RWPE1 (cell line): ENCODE data around the gene GALNT9.

ENCODE experiments used
- CTCF ChIA-PET: fragments of 350-600 bp; sonication (Branson Sonifier 250); formaldehyde crosslinking; extraction: SDS; loops from one replicate; lab custom pipeline; 2021; lab: Yijun Ruan, JAX
- POLR2A ChIA-PET: fragments of 400-600 bp; formaldehyde crosslinking; extraction: SDS; loops from one replicate; lab custom pipeline; 2020; ENCODE audit warnings: antibody characterized with exemption; ENCODE audit not compliant: low non-redundant PET; lab: Yijun Ruan, JAX
- DNase-seq: peaks from one replicate; pipeline ENCODE4 v3.0.0; 2012; ENCODE audit warnings: low spot score
- H3K27ac ChIP-seq: fragments of 450-650 bp; 2 replicates; pipeline ENCODE4 v1.5.1; 2017
- TF ChIP-seq, protein P1 (sequence below): fragments of 450-650 bp; conservative IDR thresholded peaks from 2 replicates; pipeline ENCODE4 v1.5.1; 2017; ENCODE audit warnings: low read depth, mild to moderate bottlenecking

GALNT9 gene

DNA sequence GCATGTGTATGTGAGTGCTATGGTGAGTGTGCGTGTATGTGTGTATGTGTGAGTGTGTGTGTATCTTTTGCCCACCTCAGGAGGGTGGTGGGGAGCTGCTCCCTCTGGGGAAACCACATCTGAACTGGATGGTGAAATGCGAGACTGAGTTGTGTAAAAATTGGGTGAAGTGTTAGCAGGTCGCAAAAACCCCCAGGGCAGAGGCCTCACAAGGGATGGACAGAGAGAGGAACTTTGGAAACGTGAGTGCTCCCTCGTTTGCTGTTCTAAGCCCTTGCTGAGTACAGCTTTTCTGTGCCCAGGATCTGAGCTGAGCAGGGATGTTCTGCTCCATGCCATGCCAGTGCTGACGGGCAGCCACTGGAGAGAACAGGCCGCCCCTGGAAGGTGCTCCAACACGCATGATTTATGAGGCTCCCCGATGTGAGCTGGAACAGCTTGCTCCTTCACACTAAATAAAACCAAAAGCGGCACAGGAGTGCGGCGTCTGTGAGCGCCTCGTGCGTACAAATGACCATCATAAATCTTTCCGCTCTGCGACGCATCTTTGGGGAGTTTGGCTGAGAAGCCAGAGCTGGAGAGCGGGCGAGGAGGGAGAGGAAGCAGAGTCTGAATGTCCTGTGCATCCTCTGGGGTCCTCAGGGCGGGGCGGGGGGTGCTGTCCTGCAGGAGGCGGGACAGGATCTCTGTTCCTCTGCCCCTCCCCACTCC, 14.1 kb upstream of the GALNT9 start:
- H3K27ac ChIP-seq, result no peak overlapping the region
- TF ChIP-seq, protein P1, sequence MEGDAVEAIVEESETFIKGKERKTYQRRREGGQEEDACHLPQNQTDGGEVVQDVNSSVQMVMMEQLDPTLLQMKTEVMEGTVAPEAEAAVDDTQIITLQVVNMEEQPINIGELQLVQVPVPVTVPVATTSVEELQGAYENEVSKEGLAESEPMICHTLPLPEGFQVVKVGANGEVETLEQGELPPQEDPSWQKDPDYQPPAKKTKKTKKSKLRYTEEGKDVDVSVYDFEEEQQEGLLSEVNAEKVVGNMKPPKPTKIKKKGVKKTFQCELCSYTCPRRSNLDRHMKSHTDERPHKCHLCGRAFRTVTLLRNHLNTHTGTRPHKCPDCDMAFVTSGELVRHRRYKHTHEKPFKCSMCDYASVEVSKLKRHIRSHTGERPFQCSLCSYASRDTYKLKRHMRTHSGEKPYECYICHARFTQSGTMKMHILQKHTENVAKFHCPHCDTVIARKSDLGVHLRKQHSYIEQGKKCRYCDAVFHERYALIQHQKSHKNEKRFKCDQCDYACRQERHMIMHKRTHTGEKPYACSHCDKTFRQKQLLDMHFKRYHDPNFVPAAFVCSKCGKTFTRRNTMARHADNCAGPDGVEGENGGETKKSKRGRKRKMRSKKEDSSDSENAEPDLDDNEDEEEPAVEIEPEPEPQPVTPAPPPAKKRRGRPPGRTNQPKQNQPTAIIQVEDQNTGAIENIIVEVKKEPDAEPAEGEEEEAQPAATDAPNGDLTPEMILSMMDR, result no peak
- POLR2A ChIA-PET, result no interaction called here
- CTCF ChIA-PET, result no interaction called here
- DNase-seq, result no peak

DNA sequence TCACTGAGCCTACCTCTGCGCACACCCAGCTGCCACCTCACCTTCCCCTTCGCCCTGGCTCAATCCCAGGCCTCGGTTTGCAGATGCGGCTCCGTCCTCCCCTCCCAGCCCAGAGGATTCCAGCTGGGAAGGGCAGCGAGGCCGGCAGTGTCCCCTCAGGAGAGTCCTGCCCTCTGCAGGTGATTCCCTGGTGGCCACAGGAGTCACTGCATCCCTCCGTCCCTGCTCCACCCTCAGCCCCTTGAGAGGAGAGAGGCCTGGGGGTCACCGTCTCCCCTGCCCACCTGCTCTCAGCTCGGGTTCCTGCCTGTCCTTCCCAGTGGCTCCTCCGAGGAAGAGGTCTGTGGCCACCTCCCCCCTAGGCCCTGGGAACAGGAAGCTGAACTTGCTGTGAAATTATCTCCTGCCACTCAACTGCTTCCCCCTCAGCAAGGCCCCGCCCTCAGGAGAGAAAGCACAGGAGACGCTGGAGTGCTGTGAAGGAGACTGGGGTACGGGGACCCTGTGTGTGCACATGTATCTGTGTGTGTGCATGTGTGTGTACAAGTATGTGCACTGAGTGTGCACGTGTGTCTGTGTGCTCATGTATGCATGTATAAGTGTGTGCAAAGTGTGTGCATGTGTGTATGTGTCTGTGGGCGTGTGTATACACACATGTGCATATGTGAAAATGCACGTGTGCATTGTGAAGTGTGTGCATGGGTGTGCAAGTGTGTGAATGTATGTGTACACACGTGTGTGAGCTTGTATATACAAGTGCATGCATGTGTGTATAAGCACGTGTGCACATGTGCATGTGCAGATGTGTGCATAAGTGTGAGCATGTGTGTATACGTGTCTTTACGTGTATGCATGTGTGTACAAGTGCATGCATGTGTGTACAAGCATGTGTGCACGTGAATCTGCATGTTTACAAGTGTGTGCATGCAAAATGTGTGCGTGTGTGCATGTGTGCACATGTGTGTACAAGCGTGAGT, 13.2 kb upstream of the GALNT9 start:
- H3K27ac ChIP-seq, result no peak overlapping the region
- POLR2A ChIA-PET, result no interaction called here
- CTCF ChIA-PET, result interaction anchor here (0.5 to 1.1 kb wide), 4 partner anchors 15 to 1444 kb away, joined by 3 to 4 read pairs (median 3); no protein-coding TSS in a partner anchor
- peak; percentile 11 for DNase-seq
- TF ChIP-seq, protein P1, result 0 out of 2 replicates have a peak, but pooled peaks have one; percentile 13

DNA sequence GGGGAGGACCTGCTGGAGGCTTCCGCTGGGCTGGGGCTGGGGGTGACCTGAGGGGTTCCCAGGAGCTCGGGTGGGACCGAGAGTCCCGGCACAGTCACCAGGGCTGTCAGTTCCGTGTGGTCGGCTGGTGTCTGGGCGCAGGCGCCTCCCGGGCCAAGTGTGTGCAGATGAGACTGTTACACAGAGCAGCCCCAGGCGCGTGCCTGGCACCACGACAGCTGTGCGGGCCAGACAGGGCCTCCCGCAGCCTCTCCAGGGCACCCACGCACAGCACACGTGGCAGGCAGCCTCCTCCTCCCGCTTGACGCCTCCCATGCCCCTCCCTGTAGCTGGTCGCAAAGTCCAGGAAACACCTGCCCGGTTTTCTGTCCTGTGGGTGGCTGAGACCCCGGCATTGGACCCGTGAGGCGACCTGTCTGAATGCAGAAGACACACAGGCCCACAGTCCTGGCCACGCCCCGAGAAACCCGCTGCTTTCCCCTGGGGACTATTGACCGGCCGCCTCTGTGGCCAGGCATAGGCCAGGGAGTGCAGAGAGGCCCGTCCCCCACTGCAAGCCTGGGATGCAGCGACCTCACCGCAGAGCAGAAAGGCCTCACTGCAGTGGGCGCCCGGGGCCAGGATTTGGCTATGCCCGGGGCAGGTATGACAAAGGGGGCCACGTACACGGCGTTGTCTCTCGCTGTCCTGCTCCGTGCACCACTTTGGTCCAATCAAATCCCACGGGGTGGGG, 12.1 kb upstream of the GALNT9 start:
- no peak overlapping the region for H3K27ac ChIP-seq
- CTCF ChIA-PET, result interaction anchor here (0.5 to 1.1 kb wide), 2 partner anchors 14 to 72 kb away, joined by 3 to 4 read pairs; no protein-coding TSS in a partner anchor
- TF ChIP-seq, protein P1, result no peak
- DNase-seq, result no peak
- POLR2A ChIA-PET, result no interaction called here

DNA sequence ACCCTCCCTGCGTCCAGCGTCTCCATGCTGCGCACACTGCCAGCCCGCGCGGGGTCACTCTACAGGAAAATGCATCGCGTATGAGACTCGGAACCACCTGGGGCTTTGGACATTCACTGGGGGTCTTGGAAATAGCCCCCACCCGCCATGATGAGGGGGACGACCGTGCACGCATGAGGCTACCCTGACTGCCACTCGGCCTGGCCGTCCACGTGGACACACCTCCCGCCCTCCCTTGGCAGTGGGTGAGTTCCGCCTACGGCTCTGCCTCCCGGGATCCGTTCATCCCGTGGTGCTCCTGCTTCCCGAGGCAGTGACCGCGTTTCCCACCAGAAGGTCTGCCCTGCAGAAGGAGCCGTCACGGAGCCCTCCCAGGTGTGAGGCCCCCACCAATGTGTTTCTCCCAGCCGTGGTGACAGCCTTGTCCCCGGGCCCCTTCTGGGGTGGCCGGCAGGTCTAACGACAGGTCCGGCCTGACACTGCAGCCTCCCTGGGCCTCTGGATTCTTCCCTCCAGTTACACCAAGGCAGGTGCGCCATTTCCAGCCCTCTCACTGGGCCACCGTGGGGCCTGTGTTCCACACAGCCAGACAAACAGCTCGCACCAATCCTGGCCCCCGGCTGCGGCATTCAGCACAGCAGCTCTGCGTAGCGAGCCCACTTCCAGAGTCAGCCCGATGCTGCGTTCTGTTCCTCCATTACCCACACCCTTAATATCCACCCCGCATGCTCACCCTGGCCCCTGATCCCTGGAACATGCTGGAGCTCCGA, 11.1 kb upstream of the GALNT9 start:
- DNase-seq, result no peak
- ChIA-PET POLR2A (interaction anchor here (0.6 kb wide), 1 partner anchor 346 kb away, joined by 3 read pairs; no protein-coding TSS in a partner anchor), CTCF (no interaction called here)
- TF ChIP-seq, protein P1, result no peak
- H3K27ac ChIP-seq, result no peak overlapping the region

DNA sequence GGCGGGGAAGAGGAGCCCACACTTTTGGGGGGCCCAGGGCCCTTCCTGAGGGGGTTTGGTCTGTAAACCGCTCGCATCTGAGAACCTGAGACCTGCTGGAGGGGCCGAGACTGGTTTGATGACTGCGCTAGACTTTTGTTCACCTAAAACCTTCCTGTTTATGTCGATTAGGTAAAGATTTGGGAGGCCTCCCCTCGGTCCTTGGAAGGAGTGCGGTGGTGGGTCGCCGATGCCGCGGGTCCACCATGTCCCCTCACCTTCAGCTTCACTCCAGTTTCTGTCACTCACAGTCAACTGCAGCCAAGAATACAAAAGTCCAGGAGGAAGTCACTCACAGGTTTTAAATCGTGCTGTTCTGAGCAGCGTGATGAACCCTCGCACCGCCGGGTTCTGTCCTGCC, 10.5 kb upstream of the GALNT9 start:
- CTCF ChIA-PET, result no interaction called here

More for the DNA sequence above, 10.5 kb upstream of the GALNT9 start:
- TF ChIP-seq, protein P1, result no peak
- H3K27ac ChIP-seq, result no peak overlapping the region
- POLR2A ChIA-PET, result no interaction called here
- DNase-seq, result no peak
